ENCODE measurements around the gene CCDC92B.

DNA sequence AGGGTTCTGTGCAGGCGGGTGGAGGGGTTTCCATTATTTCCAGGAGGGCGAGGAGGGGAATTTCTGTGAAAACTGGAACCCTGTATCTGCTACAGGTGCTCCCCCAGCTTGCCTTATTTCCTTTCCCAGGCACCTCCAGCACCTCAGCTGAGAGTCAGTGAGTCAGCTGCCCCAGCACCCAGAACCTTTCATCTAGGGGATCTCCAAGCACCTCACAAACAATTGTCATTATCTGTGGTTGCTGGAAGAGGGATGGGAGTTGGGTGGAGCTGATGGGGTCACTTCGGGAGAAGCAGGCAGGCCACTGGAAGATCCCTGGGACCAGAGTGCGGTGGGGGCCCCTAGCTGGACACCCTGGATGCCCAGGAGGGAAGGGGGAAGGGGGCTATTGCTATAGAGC, 27.8 kb downstream of the CCDC92B start:
- TF ChIP-seq, protein P1, sequence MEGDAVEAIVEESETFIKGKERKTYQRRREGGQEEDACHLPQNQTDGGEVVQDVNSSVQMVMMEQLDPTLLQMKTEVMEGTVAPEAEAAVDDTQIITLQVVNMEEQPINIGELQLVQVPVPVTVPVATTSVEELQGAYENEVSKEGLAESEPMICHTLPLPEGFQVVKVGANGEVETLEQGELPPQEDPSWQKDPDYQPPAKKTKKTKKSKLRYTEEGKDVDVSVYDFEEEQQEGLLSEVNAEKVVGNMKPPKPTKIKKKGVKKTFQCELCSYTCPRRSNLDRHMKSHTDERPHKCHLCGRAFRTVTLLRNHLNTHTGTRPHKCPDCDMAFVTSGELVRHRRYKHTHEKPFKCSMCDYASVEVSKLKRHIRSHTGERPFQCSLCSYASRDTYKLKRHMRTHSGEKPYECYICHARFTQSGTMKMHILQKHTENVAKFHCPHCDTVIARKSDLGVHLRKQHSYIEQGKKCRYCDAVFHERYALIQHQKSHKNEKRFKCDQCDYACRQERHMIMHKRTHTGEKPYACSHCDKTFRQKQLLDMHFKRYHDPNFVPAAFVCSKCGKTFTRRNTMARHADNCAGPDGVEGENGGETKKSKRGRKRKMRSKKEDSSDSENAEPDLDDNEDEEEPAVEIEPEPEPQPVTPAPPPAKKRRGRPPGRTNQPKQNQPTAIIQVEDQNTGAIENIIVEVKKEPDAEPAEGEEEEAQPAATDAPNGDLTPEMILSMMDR (IDR thresholded peaks at IDR 0.05), result no peak
- no peak for TF ChIP-seq EP300 (IDR thresholded peaks at IDR 0.05)

Data from tibial nerve (tissue), 4 donors.